ENCODE results near the gene TANGO6.

DNA sequence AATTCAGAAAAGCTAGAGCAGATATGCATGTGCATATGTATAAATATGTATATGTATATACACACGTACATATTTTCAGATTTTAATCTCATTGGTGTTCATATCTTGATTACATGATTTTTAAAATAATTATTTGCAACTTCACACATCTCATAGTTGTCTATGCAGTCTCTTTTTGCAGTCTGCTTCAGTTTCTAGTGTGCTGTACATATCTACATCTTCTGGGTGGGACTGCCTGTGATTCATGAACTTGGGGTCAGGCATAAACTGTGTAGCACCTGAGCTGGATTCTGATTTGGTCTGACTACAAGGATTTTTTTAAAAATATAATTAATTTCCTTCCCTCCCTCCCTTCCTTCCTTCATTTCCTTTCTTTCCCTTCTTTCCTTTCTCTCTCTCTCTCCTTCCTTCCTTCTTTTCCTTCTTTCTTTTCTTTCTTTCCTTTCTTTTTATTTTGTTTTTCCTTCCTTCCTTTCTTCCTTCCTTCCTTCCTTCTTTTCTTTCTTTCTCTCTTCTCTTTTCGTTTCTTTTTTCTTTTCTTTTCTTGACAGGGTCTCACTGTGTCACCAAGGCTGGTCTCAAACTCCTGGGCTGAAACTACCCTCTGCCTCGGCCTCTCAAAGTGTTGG, 96.5 kb downstream of the TANGO6 start:
- TF ChIP-seq POLR2AphosphoS5 (IDR thresholded peaks at IDR 0.05) (no peak), EP300 (IDR thresholded peaks at IDR 0.05) (no peak), POLR2A (IDR thresholded peaks at IDR 0.05) (no peak)
- TF ChIP-seq, protein P1, sequence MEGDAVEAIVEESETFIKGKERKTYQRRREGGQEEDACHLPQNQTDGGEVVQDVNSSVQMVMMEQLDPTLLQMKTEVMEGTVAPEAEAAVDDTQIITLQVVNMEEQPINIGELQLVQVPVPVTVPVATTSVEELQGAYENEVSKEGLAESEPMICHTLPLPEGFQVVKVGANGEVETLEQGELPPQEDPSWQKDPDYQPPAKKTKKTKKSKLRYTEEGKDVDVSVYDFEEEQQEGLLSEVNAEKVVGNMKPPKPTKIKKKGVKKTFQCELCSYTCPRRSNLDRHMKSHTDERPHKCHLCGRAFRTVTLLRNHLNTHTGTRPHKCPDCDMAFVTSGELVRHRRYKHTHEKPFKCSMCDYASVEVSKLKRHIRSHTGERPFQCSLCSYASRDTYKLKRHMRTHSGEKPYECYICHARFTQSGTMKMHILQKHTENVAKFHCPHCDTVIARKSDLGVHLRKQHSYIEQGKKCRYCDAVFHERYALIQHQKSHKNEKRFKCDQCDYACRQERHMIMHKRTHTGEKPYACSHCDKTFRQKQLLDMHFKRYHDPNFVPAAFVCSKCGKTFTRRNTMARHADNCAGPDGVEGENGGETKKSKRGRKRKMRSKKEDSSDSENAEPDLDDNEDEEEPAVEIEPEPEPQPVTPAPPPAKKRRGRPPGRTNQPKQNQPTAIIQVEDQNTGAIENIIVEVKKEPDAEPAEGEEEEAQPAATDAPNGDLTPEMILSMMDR (IDR thresholded peaks at IDR 0.05) = no peak

Measured in upper lobe of left lung (tissue), 4 donors.